ENCODE data around the gene PHF19. TPM values are rescaled to one million over a fixed set of nuclear protein-coding genes. Genes with fewer than 3 reads are reported as not detected.

Gene PHF19
- total and polyA plus RNA-seq, 2 of the 8 experiments (the other 6 are each of a cell fraction or from before 2014, with no cell fraction given) = 28.2 to 31.8 TPM

- peak overlapping the region; percentile 36 to 86 (median 50); a peak in 5 of 8 replicates for H3K4me3 ChIP-seq (ENCODE audit: extremely low read depth in 1 of 4, insufficient read depth in 2 of 4, low read depth in 3 of 4, low read length in 4 of 4)
- peak overlapping the region; percentile 92 for H3K4ac ChIP-seq (replicated peaks; ENCODE audit: insufficient read length, low read depth, low read length)
- H4K20me1 ChIP-seq (replicated peaks in 1 of 2; ENCODE audit: control insufficient read depth in 1 of 2, insufficient read depth in 2 of 2, low read length in 2 of 2) = no peaks in the 10 kb centered on the region
- H2BK12ac ChIP-seq (ENCODE audit: low read depth, low read length) = peak overlapping the region; percentile 93
- 0 out of 2 replicates have a peak overlapping the region, but pooled peaks have one; percentile 42 for H4K8ac ChIP-seq (ENCODE audit: extremely low read depth, insufficient read depth, low read length)
- peaks cover 0 to 4% (median 1%) of the 10 kb centered on the region in 4 experiments; a peak in 3 of 7 replicates for H3K27me3 ChIP-seq (replicated peaks in 1 of 4; ENCODE audit: control insufficient read depth in 3 of 4, extremely low read depth in 1 of 4, insufficient read depth in 3 of 4, low read length in 3 of 4)
- no peak overlapping the region for H3K14ac ChIP-seq (ENCODE audit: insufficient read length)
- peak overlapping the region; percentile 99; the same call in 1 of the 2 replicates for H2BK20ac ChIP-seq (ENCODE audit: low read length)
- no peak for FAIRE-seq
- no peak for DNase-seq (ENCODE audit: low read depth in 1 of 2, low spot score in 2 of 2)
- WGBS, 2 experiments (ENCODE audit: extremely low coverage in 1 of 2, insufficient coverage in 1 of 2, insufficient read length in 1 of 2, insufficient replicate concordance in 2 of 2, low coverage in 1 of 2, low lambda C conversion rate in 2 of 2, missing lambda C conversion rate in 1 of 2) = 43% methylated on average over 7 of the region's 7 CpGs; no CpG with 5 or more reads in 1 of the 2 experiments
- no peak overlapping the region for H3K23ac ChIP-seq (ENCODE audit: insufficient read length)
- peak overlapping the region; percentile 82; the same call in 1 of the 2 replicates for H2BK5ac ChIP-seq (ENCODE audit: low read depth, low read length)
- H3K79me2 ChIP-seq (ENCODE audit: control insufficient read depth in 1 of 2, insufficient read depth in 2 of 2, low read length in 2 of 2) = no peaks in the 10 kb centered on the region
- peak overlapping the region; percentile 7 for H4K5ac ChIP-seq (ENCODE audit: insufficient read length, low read depth, low read length)
- no peak overlapping the region for H3K9ac ChIP-seq (replicated peaks in 1 of 4; ENCODE audit: extremely low read depth in 1 of 4, low read depth in 3 of 4, low read length in 3 of 4)
- H3K56ac ChIP-seq (replicated peaks; ENCODE audit: insufficient read length, low read depth, low read length) = peak overlapping the region; percentile 17
- ChIA-PET POLR2A (ENCODE audit: partially characterized antibody) (interaction anchor here (1.1 kb wide), 1 partner anchor 11 kb away, joined by 3 read pairs; no protein-coding TSS in a partner anchor), CTCF (ENCODE audit: partially characterized antibody) (interaction anchor here (1.0 to 1.5 kb wide), 3 partner anchors 10 to 46 kb away, joined by 3 read pairs; no protein-coding TSS in a partner anchor)
- H2BK15ac ChIP-seq (ENCODE audit: low read length) = peak overlapping the region; percentile 98; the same call in 1 of the 2 replicates
- H3K36me3 ChIP-seq (ENCODE audit: control insufficient read depth in 2 of 4, insufficient read depth in 4 of 4, low read length in 3 of 4) = peaks cover 0 to 3% (median 0%) of the 10 kb centered on the region in 4 experiments; a peak in 1 of 8 replicates
- H3K9me3 ChIP-seq (ENCODE audit: insufficient read depth in 2 of 2, low read depth in 1 of 2, low read length in 1 of 2) = no peaks in the 10 kb centered on the region
- H3K18ac ChIP-seq (ENCODE audit: extremely low read depth, low read length) = peak overlapping the region; percentile 65
- peak overlapping the region; percentile 96 for H4K91ac ChIP-seq (replicated peaks; ENCODE audit: insufficient read length, low read length)
- peak overlapping the region; percentile 95 for H2BK120ac ChIP-seq (replicated peaks; ENCODE audit: low read depth, low read length)
- 0 out of 2 replicates have a peak overlapping the region, but pooled peaks have one; percentile 11 for H2AFZ ChIP-seq (ENCODE audit: low read length)
- H3K4me2 ChIP-seq (ENCODE audit: insufficient read depth in 1 of 2, low read depth in 2 of 2, low read length in 2 of 2) = peak overlapping the region; percentile 79 to 85
- peak overlapping the region; percentile 41; the same call in 1 of the 2 replicates for H2AK5ac ChIP-seq (ENCODE audit: low read depth, low read length)
- H3K79me1 ChIP-seq (ENCODE audit: low read depth, low read length) = no peaks in the 10 kb centered on the region
- no peak for TF ChIP-seq CHD2 (IDR thresholded peaks at IDR 0.05; ENCODE audit: low read length)
- peak; percentile 19; the same call in 1 of the 2 replicates for TF ChIP-seq E2F6 (IDR thresholded peaks at IDR 0.05)
- 0 out of 2 replicates have a peak overlapping the region, but pooled peaks have one; percentile 50 for H3K27ac ChIP-seq (ENCODE audit: low read depth, low read length)
- peaks cover 10% of the 10 kb centered on the region for H3K23me2 ChIP-seq (ENCODE audit: low read depth, low read length)
- peaks cover 23 to 48% (median 35%) of the 10 kb centered on the region in 4 experiments for H3K4me1 ChIP-seq (replicated peaks in 1 of 4; ENCODE audit: control insufficient read depth in 3 of 4, insufficient read depth in 4 of 4, low read length in 3 of 4)
Measured at GRCh38 chr9:120875643-120875953, 1.4 kb downstream of the PHF19 start.
